Osteoblast (primary cell): ENCODE data around the gene HFM1. TPM values are rescaled to one million over a fixed set of nuclear protein-coding genes. Genes with fewer than 3 reads are reported as not detected.

Experiments used
- DNase-seq: peaks from one replicate; pipeline ENCODE4 v3.0.0; 2011; ENCODE audit warnings: low spot score, mixed read lengths; ENCODE audit not compliant: insufficient read length; ENCODE audit errors: missing footprints
- H2AFZ ChIP-seq: 2 replicates; pipeline ENCODE4 v1.6.0; 2011; ENCODE audit warnings: mild to moderate bottlenecking, low read length
- H3K27ac ChIP-seq: 2 replicates; pipeline ENCODE4 v1.5.1; 2011; ENCODE audit warnings: mild to moderate bottlenecking, low read depth, low read length, moderate library complexity
- H3K27me3 ChIP-seq: 2 replicates; pipeline ENCODE4 v1.6.0; 2012; ENCODE audit warnings: mild to moderate bottlenecking, control low read depth, inconsistent platforms, low read length, moderate library complexity; ENCODE audit not compliant: insufficient read depth
- H3K36me3 ChIP-seq: 2 replicates; pipeline ENCODE4 v1.5.1; 2011; ENCODE audit warnings: mild to moderate bottlenecking, low read length, control low read depth, moderate library complexity; ENCODE audit not compliant: insufficient read depth
- H3K4me1 ChIP-seq: 2 replicates; pipeline ENCODE4 v1.5.1; 2011; ENCODE audit warnings: mild to moderate bottlenecking, low read length, control low read depth, moderate library complexity; ENCODE audit not compliant: insufficient read depth
- H3K4me2 ChIP-seq: 2 replicates; pipeline ENCODE4 v1.6.0; 2011; ENCODE audit warnings: mild to moderate bottlenecking, low read length; ENCODE audit not compliant: insufficient read depth
- H3K4me3 ChIP-seq: fragments of 200-600 bp; sonication (generic); 3 replicates; pipeline ENCODE4 v1.5.1; 2012; ENCODE audit warnings: mild to moderate bottlenecking, low read length, inconsistent platforms; ENCODE audit not compliant: insufficient read depth
- H3K79me2 ChIP-seq: 2 replicates; pipeline ENCODE4 v1.6.0; 2012; ENCODE audit warnings: mild to moderate bottlenecking, low read length, control low read depth, inconsistent platforms; ENCODE audit not compliant: insufficient read depth
- H3K9me3 ChIP-seq: 2 replicates; pipeline ENCODE4 v1.5.1; 2011; ENCODE audit warnings: low read depth, low read length, control low read depth
- H4K20me1 ChIP-seq: 2 replicates; pipeline ENCODE4 v1.6.0; 2012; ENCODE audit warnings: mild to moderate bottlenecking, low read length, control low read depth; ENCODE audit not compliant: insufficient read depth
- CTCF ChIP-seq: IDR thresholded peaks from 2 replicates; pipeline ENCODE4 v1.5.1; 2011; ENCODE audit warnings: mild to moderate bottlenecking, low read depth, low read length, moderate library complexity; ENCODE audit errors: extremely low read depth
- total RNA-seq: library from RNA; depleted of rRNA; stranded (reverse); fragments of >200 nt; gene quantifications from 2 replicates; pipeline ENCODE4 v1.2.3, GENCODE V29; 2012

HFM1 gene
- total RNA-seq, 1 donor: 0.36 TPM

DNA sequence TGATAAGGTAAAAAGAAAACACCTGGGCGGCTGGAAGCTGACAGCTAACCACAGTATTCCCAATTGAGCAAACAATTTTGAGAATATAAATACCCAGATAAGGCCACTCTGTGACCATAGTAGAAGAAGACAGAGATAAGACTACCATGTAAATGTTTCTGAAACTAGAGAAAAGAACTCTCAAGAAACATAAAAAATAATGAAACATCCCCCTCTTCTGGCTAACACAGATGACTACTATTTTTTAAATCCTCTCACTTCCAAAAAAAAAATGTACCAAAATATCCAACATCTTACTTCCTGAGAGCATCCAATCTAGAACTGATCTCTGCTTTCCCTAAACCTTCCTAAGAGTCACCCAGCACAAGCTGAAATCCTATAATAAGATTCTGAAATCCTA lies 125.9 kb downstream of the HFM1 start:
- H3K4me3 ChIP-seq: no peak overlapping the region
- peak; percentile 37 for TF ChIP-seq CTCF
- no peaks in the 10 kb centered on the region for H3K4me1 ChIP-seq
- no peak overlapping the region for H3K4me2 ChIP-seq
- no peaks in the 10 kb centered on the region for H3K27me3 ChIP-seq
- H3K27ac ChIP-seq: no peak overlapping the region
- no peak for DNase-seq
- H3K79me2 ChIP-seq: no peaks in the 10 kb centered on the region
- H3K36me3 ChIP-seq: no peaks in the 10 kb centered on the region
- no peak overlapping the region for H2AFZ ChIP-seq
- H3K9me3 ChIP-seq: no peaks in the 10 kb centered on the region
- no peaks in the 10 kb centered on the region for H4K20me1 ChIP-seq

- Histone ChIP-seq H3K27me3 (no peaks in the 10 kb centered on the region), H3K36me3 (no peaks in the 10 kb centered on the region), H2AFZ (no peak overlapping the region), H3K4me1 (no peaks in the 10 kb centered on the region), H3K4me3 (no peak overlapping the region), H3K79me2 (no peaks in the 10 kb centered on the region), H3K27ac (no peak overlapping the region), H3K9me3 (no peaks in the 10 kb centered on the region), H3K4me2 (no peak overlapping the region), H4K20me1 (no peaks in the 10 kb centered on the region)
- no peak for TF ChIP-seq CTCF
- no peak for DNase-seq
These were observed 130.8 kb downstream of the HFM1 start for GRCh38 chr1:91273875-91274274.

DNA sequence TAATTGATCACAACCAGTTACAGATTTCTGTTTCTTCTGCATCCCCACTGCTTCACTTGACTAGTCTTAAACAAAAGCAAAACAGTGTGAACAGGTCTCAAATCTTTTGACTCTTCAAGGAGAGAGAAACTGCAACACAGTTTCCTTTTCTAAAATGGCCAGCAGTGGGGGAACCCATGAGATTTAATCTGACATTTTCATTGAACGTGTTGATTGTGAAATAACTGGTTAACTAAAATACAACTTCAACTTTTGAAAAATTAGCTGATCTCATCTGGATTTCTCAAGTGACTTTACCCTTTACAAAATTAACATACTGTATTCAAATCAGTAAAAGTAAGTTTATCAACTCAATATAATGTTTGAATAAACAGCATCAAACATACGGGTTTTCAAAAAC lies 143.0 kb downstream of the HFM1 start:
- Histone ChIP-seq H3K27me3 (no peaks in the 10 kb centered on the region), H3K9me3 (no peaks in the 10 kb centered on the region), H3K79me2 (no peaks in the 10 kb centered on the region), H3K36me3 (no peaks in the 10 kb centered on the region), H3K27ac (no peak overlapping the region), H4K20me1 (no peaks in the 10 kb centered on the region), H3K4me1 (no peaks in the 10 kb centered on the region), H3K4me2 (no peak overlapping the region), H2AFZ (no peak overlapping the region), H3K4me3 (no peak overlapping the region)
- TF ChIP-seq CTCF: no peak
- DNase-seq: no peak

GRCh38 chr1:91245435-91245834 lies 159.2 kb downstream of the HFM1 start:
- Histone ChIP-seq H4K20me1 (no peaks in the 10 kb centered on the region), H3K4me1 (no peaks in the 10 kb centered on the region), H2AFZ (no peak overlapping the region), H3K4me2 (no peak overlapping the region), H3K27ac (no peak overlapping the region), H3K79me2 (no peaks in the 10 kb centered on the region), H3K9me3 (no peaks in the 10 kb centered on the region), H3K36me3 (no peaks in the 10 kb centered on the region), H3K4me3 (no peak overlapping the region), H3K27me3 (no peaks in the 10 kb centered on the region)
- TF ChIP-seq CTCF: no peak
- DNase-seq: no peak
